Activated T-cell treated with anti-CD3 and anti-CD28 coated beads, Interleukin-2, amount 50 U/mL, for 4 hours (primary cell): ENCODE results near the gene RNF135. TPM values are rescaled to one million over a fixed set of nuclear protein-coding genes. Genes with fewer than 3 reads are reported as not detected.
"Not testable (repeated sequence)": the region's sequence is repeated elsewhere in the genome, so short reads cannot be mapped to it uniquely, and the experiment has no call there.

Experiments
- ATAC-seq, 2 donors: fragments of 200-7000 bp; cut with Tn5 transposase; one replicate each; pipeline ENCODE4 v1.10.0; 2021
- DNase-seq: peaks from one replicate; pipeline ENCODE4 v3.0.0-alpha.2; 2020
- H3K27me3 Mint-ChIP-seq: one replicate; pipeline ENCODE4 v1.8.0; 2021; ENCODE audit warnings: low read depth, mixed read lengths
- H3K36me3 Mint-ChIP-seq: one replicate; pipeline ENCODE4 v1.8.0; 2022; ENCODE audit warnings: mixed read lengths; ENCODE audit not compliant: insufficient read depth
- H3K4me1 Mint-ChIP-seq: one replicate; pipeline ENCODE4 v1.8.0; 2021; ENCODE audit warnings: low read depth, mixed read lengths
- H3K4me3 Mint-ChIP-seq: one replicate; pipeline ENCODE4 v1.8.0; 2021; ENCODE audit warnings: mild to moderate bottlenecking, moderate library complexity, mixed read lengths
- H3K9me3 Mint-ChIP-seq: one replicate; pipeline ENCODE4 v1.8.0; 2021; ENCODE audit warnings: mixed read lengths
- total RNA-seq, 3 donors: library from RNA; stranded (reverse); gene quantifications; one replicate each; pipeline ENCODE4 v1.2.1, GENCODE V29; 2021

Gene RNF135
- total RNA-seq, 3 donors from 2014 or later, result 4.2 to 4.8 (median 4.7) TPM

DNA sequence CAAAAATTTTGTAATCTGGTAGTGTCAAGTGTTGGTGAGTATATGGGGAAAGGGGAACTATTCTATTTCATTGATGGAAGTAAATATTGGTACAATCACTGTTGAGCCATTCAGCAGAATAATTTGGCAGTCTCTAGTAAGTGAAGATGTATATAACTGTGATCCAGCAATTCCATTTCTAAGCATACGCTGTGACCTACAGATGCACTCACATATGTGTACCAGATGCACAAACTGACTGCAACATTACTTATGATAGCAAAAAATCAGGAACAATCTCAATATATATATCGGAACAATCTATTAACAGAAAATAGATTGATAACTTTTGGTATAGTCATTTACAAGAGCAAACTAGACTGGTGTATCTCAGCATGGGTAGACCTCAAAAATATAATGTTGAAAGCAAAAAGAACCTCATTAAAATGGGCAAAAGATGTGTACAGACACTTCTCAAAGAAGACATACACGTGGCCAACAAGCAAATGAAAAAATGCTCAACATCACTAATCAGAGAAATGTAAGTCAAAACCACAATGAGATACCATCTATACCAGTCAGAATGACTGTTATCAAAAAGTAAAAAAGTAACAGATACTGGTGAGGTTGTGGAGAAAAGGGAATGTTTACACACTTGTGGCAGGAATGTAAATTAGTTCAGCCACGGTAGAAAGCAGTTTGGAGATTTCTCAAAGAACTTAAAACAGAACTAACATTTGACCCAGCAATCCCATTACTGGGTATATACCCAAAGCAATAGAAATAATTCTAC lies 28.3 kb upstream of the RNF135 start:
- Mint-ChIP-seq H3K4me1 (peaks cover 3% of the 10 kb centered on the region), H3K27me3 (no peaks in the 10 kb centered on the region), H3K4me3 (no peak overlapping the region), H3K36me3 (no peaks in the 10 kb centered on the region), H3K9me3 (no peaks in the 10 kb centered on the region)
- no peak for ATAC-seq
- DNase-seq, result no peak

DNA sequence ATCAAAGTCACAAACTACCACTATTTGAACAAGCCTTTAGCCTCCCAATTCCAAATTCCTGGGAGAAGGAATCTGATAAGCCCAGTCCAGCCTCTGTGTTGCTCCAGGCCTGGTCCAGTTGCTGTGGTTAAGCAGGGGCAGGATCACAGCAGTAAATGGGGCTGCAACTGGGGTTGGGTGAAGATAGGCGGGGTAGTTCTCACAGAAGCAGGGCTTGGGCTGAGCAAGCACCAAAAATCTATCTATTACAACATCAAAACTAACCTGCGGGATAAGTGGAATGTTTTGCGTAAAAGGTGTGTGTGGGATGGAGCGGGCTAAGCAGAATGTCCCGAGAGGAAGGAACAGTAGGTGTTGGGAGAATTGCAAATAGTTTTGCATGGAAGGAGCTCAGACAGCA lies 23.0 kb upstream of the RNF135 start:
- Mint-ChIP-seq H3K9me3 (no peaks in the 10 kb centered on the region), H3K27me3 (no peaks in the 10 kb centered on the region), H3K4me3 (no peak overlapping the region), H3K36me3 (no peaks in the 10 kb centered on the region), H3K4me1 (peaks cover 3% of the 10 kb centered on the region)
- DNase-seq, result no peak
- no peak for ATAC-seq

DNA sequence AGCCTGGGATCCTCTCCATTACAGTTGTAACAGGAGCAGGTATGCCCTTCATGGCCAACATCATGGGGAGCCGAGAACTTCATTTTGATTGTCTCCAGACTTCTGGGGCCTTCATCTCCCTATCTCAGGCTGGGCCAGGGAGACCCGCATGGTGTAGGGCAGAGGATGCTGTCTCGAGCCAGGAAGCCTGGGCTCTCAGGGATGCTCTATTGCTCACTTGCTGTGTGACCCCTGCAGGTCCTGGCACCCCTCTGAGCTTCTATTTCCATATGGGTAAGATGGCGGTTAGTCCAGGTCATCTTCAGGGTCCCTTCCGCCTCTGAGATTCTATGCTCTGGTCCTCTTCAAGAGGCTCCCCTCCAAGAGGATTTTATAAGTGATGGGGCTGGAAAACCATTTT lies 20.6 kb upstream of the RNF135 start:
- H3K27me3 Mint-ChIP-seq, result no peaks in the 10 kb centered on the region
- no peaks in the 10 kb centered on the region for H3K9me3 Mint-ChIP-seq
- no peak for DNase-seq
- no peak for ATAC-seq
- H3K36me3 Mint-ChIP-seq, result no peaks in the 10 kb centered on the region
- no peak overlapping the region for H3K4me3 Mint-ChIP-seq
- peaks cover 4% of the 10 kb centered on the region for H3K4me1 Mint-ChIP-seq

DNA sequence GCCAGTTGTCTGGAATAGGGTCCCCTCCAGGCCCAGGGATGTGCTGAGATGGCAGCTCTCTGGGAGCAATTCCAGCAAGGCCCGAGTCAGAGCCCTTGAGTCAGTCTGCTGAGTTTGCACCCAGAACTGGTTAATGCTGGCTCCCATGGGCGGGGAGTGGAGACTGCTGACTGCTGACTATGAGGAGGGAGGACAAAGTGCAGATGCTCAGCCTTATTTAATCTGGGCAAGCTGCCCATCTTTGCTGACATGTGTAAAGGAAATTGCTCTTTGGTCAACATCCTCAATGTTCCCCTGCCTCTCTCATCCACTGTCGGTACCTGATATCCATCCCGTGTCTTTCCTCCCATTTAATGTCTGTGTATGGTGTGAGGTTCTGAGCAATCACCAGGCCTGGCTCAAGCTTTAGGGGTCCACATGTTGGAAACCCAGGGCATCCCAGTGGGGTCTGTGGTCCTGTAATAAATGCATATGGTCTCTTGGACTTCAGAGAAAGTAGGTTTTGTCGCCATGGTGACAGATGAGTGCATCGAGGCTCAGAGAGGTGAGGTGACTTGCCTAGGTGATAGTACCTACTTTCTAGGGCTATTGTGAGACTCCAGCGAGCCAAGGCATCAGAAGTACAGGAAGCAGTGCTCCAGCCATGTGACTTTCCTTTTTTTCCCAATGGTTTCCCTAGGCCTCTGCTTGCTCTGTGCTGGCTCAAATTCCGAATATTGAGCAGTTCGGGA lies 20.0 kb upstream of the RNF135 start:
- Mint-ChIP-seq H3K4me3 (no peak overlapping the region), H3K36me3 (no peaks in the 10 kb centered on the region), H3K4me1 (peaks cover 4% of the 10 kb centered on the region), H3K9me3 (no peaks in the 10 kb centered on the region), H3K27me3 (no peaks in the 10 kb centered on the region)
- no peak for DNase-seq
- no peak for ATAC-seq

DNA sequence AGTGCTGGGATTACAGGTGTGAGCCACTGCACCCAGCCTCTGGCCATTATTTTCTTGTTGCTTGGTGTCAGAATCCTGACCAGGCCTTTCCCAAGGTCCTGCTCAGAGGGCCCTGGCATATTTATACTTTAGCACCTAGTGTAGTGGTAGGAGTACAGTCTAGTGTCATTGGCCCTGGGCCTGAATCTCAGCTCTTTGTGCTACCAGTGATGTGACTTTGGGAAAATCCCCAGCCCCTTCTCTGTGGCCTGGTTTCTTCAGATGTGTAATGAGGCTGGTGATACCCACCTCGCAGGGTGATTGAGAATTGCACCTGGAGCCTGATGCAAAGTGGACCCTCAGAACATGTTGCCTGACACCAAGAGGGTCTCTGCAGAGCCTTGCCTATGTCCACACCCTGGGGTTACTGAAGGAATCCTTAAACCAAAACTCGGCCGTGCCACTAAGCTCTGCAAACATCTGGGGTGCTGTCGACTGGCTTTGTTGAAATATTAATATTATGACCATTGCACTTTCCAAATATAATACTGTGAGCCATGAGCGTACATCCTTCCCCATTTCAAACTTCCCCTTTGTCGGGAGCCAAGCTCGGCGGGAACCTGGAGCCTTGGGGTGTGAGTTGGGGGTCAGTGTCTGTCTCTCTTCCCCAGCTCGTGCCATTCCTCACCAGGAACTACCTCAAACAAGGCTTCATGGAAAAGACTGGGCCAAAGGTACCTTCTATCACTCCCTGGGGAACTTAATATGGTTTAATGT lies 18.0 kb upstream of the RNF135 start:
- ATAC-seq (no peak), DNase-seq (no peak)
- no peaks in the 10 kb centered on the region for H3K27me3 Mint-ChIP-seq
- no peaks in the 10 kb centered on the region for H3K9me3 Mint-ChIP-seq
- H3K4me3 Mint-ChIP-seq, result no peak overlapping the region
- H3K36me3 Mint-ChIP-seq, result no peaks in the 10 kb centered on the region
- peaks cover 4% of the 10 kb centered on the region for H3K4me1 Mint-ChIP-seq

DNA sequence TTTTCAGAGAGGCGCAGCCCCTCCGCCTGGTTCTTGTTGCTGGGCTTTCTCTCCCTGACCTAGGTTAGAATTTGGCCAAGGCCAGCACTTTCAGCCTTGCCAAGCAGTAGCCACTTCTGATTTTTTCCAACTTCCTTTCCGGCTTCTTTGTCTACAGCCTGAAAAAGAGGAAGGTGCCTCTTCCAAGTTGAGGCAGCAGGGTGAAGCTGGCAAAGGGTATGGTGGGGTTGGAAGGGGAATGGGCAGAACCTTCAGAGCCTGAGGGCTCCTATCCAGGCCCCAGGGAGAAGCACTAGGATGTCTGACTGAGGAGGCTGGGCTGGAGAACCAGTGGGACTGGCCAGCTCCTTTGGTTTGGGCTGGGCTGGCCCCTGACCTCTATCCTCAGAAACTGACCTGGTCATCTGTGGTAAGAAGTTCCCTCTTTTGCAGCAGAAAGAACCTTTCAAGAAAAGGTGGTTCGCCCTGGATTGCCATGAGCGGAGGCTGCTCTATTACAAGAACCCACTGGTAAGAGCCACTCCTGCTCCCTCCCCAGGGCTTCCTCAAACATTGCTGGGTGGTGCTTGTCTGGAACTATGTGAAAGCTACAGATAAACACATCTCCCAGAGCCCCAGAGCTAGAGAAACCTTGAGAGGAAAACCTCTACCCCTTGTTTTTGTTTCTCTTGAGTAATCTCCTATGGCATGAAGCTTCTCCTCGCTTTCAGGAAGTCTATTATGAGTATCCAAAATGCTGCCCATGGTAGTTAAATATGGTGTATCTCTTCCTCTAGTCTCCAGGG lies 16.6 kb upstream of the RNF135 start:
- peaks cover 10% of the 10 kb centered on the region for H3K27me3 Mint-ChIP-seq
- DNase-seq (no peak), ATAC-seq (no peak)
- H3K9me3 Mint-ChIP-seq, result no peaks in the 10 kb centered on the region
- no peak overlapping the region for H3K4me3 Mint-ChIP-seq
- peaks cover 4% of the 10 kb centered on the region for H3K4me1 Mint-ChIP-seq
- no peaks in the 10 kb centered on the region for H3K36me3 Mint-ChIP-seq

DNA sequence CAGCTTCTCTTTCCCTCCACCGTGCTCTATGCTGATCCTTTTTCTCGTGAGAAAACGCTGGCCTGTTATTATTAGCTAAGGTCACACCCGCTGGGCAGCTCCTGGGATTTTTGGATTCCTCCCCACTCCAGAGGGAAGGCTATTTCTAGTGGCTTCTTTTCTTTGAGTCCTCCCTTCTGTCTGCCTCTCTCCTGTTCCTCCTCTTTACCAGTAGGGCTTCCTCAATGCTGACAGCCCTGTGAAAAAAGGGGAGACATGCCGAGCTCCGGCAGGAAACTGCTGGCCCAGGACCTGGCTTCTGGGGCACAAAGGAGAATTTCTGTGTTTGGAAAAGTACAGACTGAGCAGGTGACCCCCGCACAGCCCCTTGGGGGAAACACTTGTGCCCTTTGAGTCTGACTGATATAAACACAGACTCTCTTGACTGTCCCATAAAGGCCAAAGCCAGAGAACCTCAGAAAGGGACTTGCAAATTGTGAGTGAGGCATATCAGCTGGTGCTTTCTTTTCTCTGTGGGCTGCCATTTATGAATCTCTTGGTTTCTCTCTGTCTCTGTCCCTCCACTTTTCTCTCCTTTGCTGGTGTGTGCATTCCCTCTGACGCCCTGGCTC lies 14.0 kb upstream of the RNF135 start:
- no peaks in the 10 kb centered on the region for H3K9me3 Mint-ChIP-seq
- H3K27me3 Mint-ChIP-seq, result peaks cover 10% of the 10 kb centered on the region
- H3K36me3 Mint-ChIP-seq, result no peaks in the 10 kb centered on the region
- no peak overlapping the region for H3K4me3 Mint-ChIP-seq
- H3K4me1 Mint-ChIP-seq, result peaks cover 14% of the 10 kb centered on the region
- ATAC-seq (no peak), DNase-seq (no peak)

DNA sequence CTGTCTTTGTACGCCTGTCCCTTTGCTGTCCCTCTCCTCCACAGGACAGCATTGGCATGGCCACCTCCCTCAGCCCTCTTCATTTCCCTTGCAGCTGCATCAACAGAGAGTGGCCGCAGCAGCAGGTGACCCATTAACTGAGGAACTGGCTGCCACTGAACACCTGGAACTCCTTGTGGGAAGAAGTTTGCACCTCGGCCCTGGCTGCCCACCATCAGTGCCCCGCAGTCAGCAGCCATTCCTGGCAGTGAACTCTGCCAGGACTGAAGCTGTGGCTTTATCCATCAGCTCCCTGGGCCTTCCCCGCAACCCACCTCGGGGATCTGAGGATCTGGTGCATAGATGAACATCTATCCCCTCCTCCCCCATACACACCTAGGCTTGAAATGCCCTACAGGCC lies 13.1 kb upstream of the RNF135 start:
- Mint-ChIP-seq H3K4me1 (peaks cover 13% of the 10 kb centered on the region), H3K36me3 (no peaks in the 10 kb centered on the region), H3K27me3 (peaks cover 10% of the 10 kb centered on the region), H3K4me3 (no peak overlapping the region), H3K9me3 (no peaks in the 10 kb centered on the region)
- no peak for DNase-seq
- no peak for ATAC-seq

DNA sequence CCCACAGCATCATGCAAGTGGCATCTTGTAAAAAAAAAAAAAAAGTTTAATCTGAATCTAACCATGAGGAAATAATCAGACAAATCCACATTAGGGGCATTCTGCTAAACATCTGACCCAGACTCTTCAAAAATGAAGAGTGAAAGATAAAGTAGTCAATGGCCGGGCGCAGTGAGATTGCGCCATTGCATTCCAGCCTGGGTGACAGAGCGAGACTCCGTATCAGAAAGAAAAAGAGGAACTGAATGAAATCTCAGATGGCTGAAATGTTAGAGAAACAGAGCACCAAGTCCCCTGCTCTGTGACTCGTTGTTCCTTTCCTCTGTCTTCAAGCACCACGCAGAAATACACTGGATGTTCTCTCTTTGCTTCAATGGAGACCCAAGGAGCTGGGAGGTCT lies 12.7 kb upstream of the RNF135 start:
- H3K4me3 Mint-ChIP-seq, result no peak overlapping the region
- DNase-seq (no peak), ATAC-seq (no peak)
- no peaks in the 10 kb centered on the region for H3K9me3 Mint-ChIP-seq
- no peaks in the 10 kb centered on the region for H3K36me3 Mint-ChIP-seq
- peaks cover 10% of the 10 kb centered on the region for H3K27me3 Mint-ChIP-seq
- peaks cover 12% of the 10 kb centered on the region for H3K4me1 Mint-ChIP-seq

DNA sequence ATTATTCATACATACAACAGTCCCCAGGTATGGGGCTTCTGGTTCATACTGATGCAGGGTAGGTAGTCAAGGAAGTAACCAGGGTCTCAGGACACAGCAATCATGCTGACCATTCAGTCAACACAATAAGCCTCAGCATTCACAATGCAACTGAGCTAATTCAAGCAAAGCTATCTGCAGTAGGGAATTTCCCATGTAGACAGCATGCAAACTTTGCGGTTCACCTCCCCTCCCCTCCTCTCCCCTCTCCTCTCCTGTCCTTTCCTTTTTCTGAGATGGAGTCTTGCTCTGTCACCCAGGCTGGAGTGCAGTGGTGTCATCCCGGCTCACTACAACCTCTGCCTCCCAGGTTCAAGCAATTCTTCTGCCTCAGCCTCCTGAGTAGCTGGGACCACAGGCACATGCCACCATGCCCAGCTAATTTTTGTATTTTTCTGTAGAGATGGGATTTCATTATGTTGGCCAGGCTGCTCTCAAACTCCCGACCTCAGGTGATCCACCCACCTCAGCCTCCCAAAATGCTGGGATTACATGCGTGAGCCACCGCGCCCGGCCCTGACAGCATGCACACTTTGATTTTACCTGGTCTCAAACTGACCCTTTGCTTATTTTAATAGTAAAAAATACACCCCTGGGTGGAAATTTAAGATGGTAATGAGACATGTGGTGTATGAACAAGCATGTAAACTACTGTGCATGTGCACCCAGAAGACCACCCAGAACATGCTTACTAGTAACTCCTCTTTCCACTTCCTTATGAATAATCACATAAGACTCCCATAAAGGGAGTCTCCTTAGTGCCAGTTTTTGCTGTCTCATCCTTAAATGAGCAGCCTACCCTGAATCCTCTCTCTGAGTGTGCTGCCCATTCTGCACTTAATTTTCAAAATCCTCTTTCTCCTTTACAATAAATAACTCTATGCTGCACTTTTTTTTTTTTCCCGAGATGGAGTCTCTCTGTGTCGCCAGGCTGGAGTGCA lies 9.3 kb upstream of the RNF135 start:
- Mint-ChIP-seq H3K4me3 (no peak overlapping the region), H3K9me3 (no peaks in the 10 kb centered on the region), H3K27me3 (peaks cover 10% of the 10 kb centered on the region), H3K36me3 (no peaks in the 10 kb centered on the region), H3K4me1 (peaks cover 12% of the 10 kb centered on the region)
- ATAC-seq (peak in 1 of 2 donors; percentile 63), DNase-seq (no peak)

DNA sequence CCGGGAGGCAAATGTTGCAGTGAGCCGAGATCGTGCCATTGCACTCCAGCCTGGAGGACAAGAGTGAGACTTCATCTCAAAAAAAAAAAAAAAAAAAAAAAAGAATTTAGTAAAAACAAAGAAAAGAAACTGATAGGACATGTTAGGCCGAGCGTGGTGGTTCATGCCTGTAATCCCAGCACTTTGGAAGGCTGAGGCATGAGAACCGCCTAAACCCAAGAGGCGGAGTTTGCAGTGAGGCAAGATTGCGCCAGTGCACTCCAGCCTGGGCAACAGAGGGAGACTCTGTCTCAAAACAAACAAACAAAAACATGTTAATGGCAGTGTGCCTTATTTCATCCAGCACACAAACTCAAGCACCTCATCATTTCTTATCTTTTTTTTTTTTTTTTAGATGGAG lies 6.5 kb upstream of the RNF135 start:
- not testable (repeated sequence) for H3K36me3 Mint-ChIP-seq, ATAC-seq, H3K27me3 Mint-ChIP-seq, H3K4me3 Mint-ChIP-seq, DNase-seq, H3K9me3 Mint-ChIP-seq
- H3K4me1 Mint-ChIP-seq, result peaks cover 15% of the 10 kb centered on the region

DNA sequence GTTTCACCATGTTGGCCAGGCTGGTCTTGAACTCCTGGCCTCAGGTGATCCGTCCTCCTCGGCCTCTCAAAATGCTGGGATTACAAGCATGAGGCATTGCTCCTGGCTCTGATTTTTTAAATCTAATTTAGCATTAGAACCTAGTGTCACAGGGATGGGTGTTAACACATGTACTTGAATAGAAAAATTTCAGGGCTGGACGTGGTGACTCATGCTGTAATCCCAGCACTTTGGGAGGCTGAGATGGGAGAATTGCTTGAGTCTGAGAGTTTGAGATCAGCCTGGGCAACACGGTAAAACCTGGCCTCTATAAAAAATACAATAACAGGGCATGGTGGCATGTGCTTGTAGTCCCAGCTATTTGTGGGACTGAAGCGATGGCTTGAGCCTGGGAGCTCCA lies 6.0 kb upstream of the RNF135 start:
- Mint-ChIP-seq H3K4me1 (peaks cover 17% of the 10 kb centered on the region), H3K4me3 (no peak overlapping the region), H3K27me3 (no peaks in the 10 kb centered on the region), H3K36me3 (no peaks in the 10 kb centered on the region), H3K9me3 (no peaks in the 10 kb centered on the region)
- no peak for ATAC-seq
- no peak for DNase-seq

DNA sequence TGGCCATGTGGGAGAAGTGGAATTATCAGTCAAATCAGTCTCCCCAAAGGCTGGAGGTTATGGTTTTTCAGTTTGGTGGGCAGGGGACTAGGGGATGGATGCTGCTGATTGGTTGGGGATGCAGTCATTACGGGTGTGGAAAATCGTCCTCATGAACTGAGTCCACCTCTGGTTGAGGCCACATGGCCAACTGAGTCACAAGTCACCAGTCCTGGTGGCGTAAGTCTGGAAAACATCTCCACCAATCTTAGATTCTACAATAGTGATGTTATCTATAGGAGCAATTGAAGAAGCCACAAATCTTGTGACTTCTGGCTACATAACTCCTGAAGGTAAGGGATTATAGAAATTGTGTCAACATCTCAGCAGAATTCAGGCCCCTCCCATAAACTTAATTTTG lies 5.2 kb upstream of the RNF135 start:
- ATAC-seq, result no peak
- H3K9me3 Mint-ChIP-seq, result no peaks in the 10 kb centered on the region
- H3K4me3 Mint-ChIP-seq, result no peak overlapping the region
- H3K4me1 Mint-ChIP-seq, result peaks cover 25% of the 10 kb centered on the region
- H3K27me3 Mint-ChIP-seq, result no peaks in the 10 kb centered on the region
- H3K36me3 Mint-ChIP-seq, result no peaks in the 10 kb centered on the region
- no peak for DNase-seq
